ENCODE measurements around the gene CORO6. TPM values are rescaled to one million over a fixed set of nuclear protein-coding genes. Genes with fewer than 3 reads are reported as not detected.

The CORO6 gene
- total RNA-seq, 1 donor from 2014 or later = 4.4 TPM

GRCh38 chr17:29591146-29591736, 31.5 kb downstream of the CORO6 start:
- peak; percentile 50 for DNase-seq (ENCODE audit: low read depth)

DNA sequence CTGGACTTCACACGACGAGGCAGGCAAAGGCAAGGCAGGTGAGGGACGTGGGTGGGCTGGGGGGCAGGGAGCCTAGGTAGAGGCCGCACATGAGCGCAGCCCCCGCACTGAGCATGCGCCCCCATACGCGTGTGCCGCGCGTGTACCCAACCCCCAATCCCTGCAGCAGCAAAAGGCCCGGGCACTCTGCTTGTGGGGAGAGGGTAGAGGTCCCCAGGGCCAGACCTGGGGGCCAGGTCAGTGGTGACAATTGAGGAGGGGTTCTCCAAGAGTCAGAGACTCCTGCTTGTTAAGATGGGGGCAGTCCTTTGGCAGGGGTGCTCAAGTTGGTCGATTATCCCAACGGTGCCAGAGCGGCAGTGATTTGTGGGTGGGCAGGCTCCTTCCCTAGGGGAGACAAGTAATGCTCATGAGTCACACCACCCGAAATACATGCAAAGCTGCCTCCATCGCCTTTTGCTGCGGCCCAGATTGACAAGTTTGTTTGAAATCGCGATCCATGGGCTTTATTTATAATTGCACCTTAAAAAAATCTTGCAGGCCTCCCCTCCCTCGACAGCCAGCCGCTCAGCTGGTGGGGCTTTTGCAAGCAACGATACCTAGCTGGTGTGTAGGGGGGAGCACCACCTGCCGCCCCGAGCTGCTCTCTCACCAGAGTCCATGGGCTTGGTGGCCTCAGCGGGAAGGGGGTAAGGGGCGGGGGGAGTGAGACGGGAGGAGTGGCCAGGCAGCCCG, 32.1 kb downstream of the CORO6 start:
- DNase-seq (ENCODE audit: low read depth) = no peak

- DNase-seq (ENCODE audit: low read depth) = no peak
These were observed 32.9 kb downstream of the CORO6 start, which contains the start of gene GIT1 for GRCh38 chr17:29589524-29590410. Gene GIT1, minus strand, starts transcription at chr17:29589648. Its CDS starts 270 bp downstream, at chr17:29589378.

DNA sequence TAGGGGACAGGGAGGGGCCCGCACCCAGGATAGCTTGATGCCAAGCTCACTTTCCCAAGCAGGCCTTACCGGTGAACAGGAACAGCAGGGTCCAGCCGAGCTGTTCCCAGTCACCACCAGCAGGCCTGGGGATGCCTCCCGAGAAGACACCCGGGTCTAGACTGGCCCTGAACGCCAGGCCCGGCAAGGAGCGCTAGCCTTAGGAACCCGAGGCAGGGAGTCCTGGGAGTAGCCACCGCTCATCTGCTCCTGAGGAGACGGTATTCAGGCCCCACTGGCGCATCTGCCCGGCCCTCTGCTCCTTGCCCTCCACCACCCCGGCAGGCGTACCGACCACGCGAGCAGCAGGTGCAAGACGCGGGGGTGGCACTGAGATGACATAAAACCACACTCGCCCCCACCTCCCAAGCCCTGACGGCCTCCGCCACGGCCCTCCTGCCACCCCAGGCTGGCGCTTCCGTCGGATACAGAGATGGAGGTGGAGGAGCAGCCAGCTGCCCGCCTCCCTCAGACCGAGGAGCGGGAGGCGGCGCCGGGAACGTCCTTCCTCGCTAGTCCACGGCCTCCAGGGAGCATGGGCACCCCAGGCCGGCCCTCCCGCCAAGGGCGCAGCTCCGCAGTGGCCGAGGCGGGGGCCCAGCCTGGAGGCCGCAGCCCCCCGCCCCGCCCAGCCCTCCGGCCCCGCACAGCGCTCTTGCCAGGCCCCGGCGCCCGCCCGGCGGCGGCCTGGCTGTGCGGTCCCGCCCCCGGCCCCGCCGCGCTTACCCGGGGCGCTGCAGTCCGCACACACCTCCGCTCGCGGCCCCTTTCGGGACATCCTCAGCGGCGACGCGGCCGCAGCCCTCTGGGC, 33.9 kb downstream of the CORO6 start:
- no peak for DNase-seq (ENCODE audit: low read depth)

DNA sequence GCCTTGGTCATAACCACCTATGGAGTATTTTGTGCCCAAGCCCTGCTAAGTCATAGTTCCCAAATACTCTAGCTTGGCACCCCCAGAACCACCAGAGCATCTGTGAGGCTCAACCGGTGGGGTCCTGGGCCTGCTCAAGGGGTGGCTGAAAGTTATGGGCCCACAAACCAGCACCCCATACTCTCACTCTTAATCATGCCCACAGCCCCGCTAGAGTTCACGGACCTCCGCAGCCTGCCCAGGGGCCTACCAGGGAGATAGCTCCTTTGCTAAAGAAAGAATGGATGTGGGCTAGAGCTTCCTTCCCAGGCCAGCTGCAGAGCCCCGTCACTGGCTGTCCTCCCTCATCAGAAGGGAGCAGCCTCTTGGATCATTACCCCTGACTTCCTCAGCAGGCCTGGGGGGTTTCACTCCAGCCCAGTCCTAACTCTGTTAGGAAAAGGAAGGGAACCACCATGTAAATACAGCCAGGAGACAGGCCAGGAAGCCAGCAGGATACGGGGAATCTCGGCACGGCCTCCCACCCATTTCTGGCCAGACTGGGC, 34.6 kb downstream of the CORO6 start:
- no peak for DNase-seq (ENCODE audit: low read depth)

GRCh38 chr17:29587591-29587990, 35.1 kb downstream of the CORO6 start:
- no peak for DNase-seq (ENCODE audit: low read depth)

GRCh38 chr17:29586676-29587469, 35.8 kb downstream of the CORO6 start:
- no peak for DNase-seq (ENCODE audit: low read depth)

GRCh38 chr17:29585080-29585751, 37.5 kb downstream of the CORO6 start:
- no peak for DNase-seq (ENCODE audit: low read depth)

GRCh38 chr17:29584452-29585079, 38.1 kb downstream of the CORO6 start:
- no peak for DNase-seq (ENCODE audit: low read depth)

- DNase-seq (ENCODE audit: low read depth) = no peak
These were observed 39.1 kb downstream of the CORO6 start for GRCh38 chr17:29583324-29584248.

DNA sequence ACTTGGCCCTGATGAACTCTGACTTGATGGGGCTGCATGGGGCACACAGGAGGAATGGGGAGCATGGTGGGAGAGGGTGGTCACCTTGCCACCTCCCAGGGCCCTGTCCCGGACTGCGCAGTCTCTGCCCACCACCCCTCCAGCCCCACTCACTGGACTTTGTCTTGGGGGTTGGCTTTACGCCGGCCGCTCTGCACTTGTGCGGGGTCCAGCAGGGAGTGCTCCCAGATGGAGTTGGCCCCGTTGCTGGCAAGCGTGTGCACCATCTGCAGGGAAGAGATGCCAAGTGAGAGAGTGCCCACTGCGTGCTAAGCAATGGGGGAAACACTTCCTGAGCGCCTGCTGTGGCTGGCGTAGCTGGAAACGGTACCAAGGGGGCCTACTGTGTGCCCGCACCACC, 39.9 kb downstream of the CORO6 start:
- DNase-seq (ENCODE audit: low read depth) = no peak

DNA sequence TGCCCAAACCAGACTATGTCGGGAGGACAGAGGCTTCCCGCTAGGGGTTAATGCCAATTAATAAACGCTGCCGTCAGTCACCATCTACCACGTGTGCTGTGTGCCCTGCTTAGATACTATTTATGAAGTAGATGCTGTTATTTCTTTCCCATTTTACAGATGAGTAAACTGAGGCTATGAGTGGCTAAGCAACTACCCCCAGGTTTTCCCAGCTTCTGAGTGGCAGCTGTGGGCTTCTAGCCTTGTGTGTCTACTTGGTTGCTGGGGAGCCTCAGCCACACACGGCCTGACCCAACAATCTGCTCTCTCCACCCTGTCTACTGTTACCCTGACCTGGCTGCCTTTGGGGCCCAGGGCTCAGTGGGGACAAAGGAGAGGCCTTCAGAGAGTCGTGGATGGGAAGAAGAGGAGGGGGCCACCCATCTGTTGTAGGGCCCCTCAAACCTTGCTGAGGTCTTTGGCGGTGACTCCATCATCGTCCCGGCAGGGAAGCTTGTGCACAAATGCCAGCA, 40.4 kb downstream of the CORO6 start:
- DNase-seq (ENCODE audit: low read depth) = no peak

GRCh38 chr17:29581583-29582253, 41.0 kb downstream of the CORO6 start:
- DNase-seq (ENCODE audit: low read depth) = no peak

GRCh38 chr17:29579866-29580771, 42.6 kb downstream of the CORO6 start:
- DNase-seq (ENCODE audit: low read depth) = peak; percentile 64

DNA sequence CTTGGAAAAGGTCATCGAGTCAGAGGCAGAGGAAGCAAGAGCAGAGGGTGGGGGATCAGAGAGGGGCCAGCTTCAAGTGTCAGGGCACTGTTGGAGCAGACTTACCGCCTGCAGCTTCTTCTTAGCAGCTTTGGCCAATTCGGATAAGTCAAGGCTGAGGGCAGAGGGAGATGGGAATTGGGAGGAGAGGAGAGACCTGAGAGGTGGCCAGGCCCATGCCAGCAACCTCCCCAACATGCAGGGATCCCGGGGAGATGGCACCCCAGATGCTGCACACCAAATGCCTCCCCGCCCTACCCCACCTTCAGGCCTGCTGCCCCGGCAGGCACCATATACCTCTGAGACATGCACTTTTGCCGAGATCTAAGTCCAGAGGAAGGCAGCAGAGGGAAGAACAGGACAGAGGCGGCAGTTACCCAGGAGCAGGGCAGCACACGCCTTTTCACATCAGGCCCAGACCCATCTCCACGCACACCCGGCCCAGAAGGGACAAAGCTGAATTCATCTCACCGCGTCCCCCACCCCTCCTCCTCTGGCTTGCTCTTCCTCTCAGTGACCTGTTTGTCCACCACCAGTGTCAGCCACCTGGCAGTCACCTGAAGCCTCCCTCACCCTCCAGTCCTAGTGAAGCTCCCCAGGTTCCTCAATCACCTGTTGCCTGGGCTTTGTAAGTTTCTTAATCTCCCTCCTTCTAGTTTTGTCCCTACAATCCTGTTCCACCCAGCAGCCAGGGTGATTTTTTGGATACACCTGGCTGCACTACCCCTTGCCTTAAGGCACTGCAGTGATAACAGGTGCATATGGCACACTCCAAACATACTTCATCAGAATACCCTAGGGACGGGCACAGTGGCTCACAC, 43.9 kb downstream of the CORO6 start:
- no peak for DNase-seq (ENCODE audit: low read depth)
